Heart left ventricle (tissue), 13 donors: ENCODE measurements around the gene DOCK2.

Experiments
- CTCF ChIP-seq, 12 donors: fragments of 200-600 bp; sonication (generic) in 4 of 12; IDR thresholded peaks; one replicate each; pipeline versions ENCODE4 v1.5.0 to v1.8.0; 2018 to 2022; ENCODE audit warnings: antibody characterized with exemption in 12 of 12, mild to moderate bottlenecking in 5 of 12
- POLR2A ChIP-seq, 2 donors: fragments of 450-650 bp; IDR thresholded peaks; one replicate each; pipeline ENCODE4 v1.6.1; 2017; ENCODE audit warnings: antibody characterized with exemption in 2 of 2, mild to moderate bottlenecking in 2 of 2, moderate library complexity in 2 of 2
- donor health status: ischemic (EF 13 %, LVEDD 7.1; RV severe dilation, severe dysfunction).
- donor health status: DM: no; HTN: yes; CAD: no.
- donor health status: DM: no; HTN: no; CAD: no.
- donor health status: ischemic (EF 25% LVEDD 6.9; RV normal size, moderate dysfunction).
- donor health status: ischemic (EF 25% LVEDD 5.7; RV mildly dilated, moderate dysfunction).
- donor health status: ischemic (EF 35%, LVEDD 5.7; RV mildly dilated, moderate dysfunction).
- donor health status: nonischemic (EF 11% LVEDD 7.7; RV severe dilation, severe dysfunction).
- donor health status: DM: yes; HTN: yes; CAD: no.
- donor health status: PGD.
- donor health status: ischemic (EF 29% LVEDD 5.4; RV normal size, mild dysfunction).
- donor health status: nonischemic (EF 23%, LVEDD 6.1; RV moderate dilation, normal function).

GRCh38 chr5:169732841-169733240, 95.8 kb downstream of the DOCK2 start:
- TF ChIP-seq CTCF (IDR thresholded peaks at IDR 0.05) (no peak), POLR2A (IDR thresholded peaks at IDR 0.05) (no peak)
